Measurements from ENCODE around the gene PCDHGB3.
"Not testable (repeated sequence)": the region's sequence is repeated elsewhere in the genome, so short reads cannot be mapped to it uniquely, and the experiment has no call there.

- TF ChIP-seq, protein P1, sequence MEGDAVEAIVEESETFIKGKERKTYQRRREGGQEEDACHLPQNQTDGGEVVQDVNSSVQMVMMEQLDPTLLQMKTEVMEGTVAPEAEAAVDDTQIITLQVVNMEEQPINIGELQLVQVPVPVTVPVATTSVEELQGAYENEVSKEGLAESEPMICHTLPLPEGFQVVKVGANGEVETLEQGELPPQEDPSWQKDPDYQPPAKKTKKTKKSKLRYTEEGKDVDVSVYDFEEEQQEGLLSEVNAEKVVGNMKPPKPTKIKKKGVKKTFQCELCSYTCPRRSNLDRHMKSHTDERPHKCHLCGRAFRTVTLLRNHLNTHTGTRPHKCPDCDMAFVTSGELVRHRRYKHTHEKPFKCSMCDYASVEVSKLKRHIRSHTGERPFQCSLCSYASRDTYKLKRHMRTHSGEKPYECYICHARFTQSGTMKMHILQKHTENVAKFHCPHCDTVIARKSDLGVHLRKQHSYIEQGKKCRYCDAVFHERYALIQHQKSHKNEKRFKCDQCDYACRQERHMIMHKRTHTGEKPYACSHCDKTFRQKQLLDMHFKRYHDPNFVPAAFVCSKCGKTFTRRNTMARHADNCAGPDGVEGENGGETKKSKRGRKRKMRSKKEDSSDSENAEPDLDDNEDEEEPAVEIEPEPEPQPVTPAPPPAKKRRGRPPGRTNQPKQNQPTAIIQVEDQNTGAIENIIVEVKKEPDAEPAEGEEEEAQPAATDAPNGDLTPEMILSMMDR (IDR thresholded peaks at IDR 0.05): not testable (repeated sequence)
- not testable (repeated sequence) for TF ChIP-seq POLR2A, POLR2AphosphoS5, EP300 (IDR thresholded peaks at IDR 0.05)
Observed at GRCh38 chr5:141415275-141415618, 45.2 kb downstream of the PCDHGB3 start.
